ENCODE results near the gene TPI1.
"Not testable (repeated sequence)": the region's sequence is repeated elsewhere in the genome, so short reads cannot be mapped to it uniquely, and the experiment has no call there.

Gene TPI1

GRCh38 chr12:6872073-6873048 lies 5.0 kb downstream of the TPI1 start:
- Histone ChIP-seq H3K36me3 (ENCODE audit: control insufficient read depth, insufficient read depth, low read length) (peaks cover 6% of the 10 kb centered on the region), H4K8ac (ENCODE audit: low read depth, low read length) (no peak overlapping the region), H2BK15ac (replicated peaks; ENCODE audit: low read depth) (no peak overlapping the region), H3K18ac (ENCODE audit: low read length) (peak overlapping the region; percentile 70), H4K5ac (ENCODE audit: low read length) (no peak overlapping the region), H2BK120ac (ENCODE audit: low read depth, low read length) (no peak overlapping the region), H3K9ac (ENCODE audit: low read length) (peak overlapping the region; percentile 98), H2BK5ac (ENCODE audit: low read length) (peak overlapping the region; percentile 69), H3K27me3 (ENCODE audit: insufficient read depth, low read length, poor library complexity) (no peaks in the 10 kb centered on the region), H3K27ac (ENCODE audit: low read depth, low read length) (peak overlapping the region; percentile 66), H3K79me1 (ENCODE audit: low read length) (peaks cover 16% of the 10 kb centered on the region), H2AK5ac (ENCODE audit: low read length) (no peak overlapping the region), H3K4me1 (ENCODE audit: control insufficient read depth, low read depth, low read length) (peaks cover 1% of the 10 kb centered on the region), H3K23ac (ENCODE audit: low read length) (peak overlapping the region; percentile 69), H3K4me3 (ENCODE audit: low read length) (peak overlapping the region; percentile 82), H3K4me2 (ENCODE audit: low read length) (peak overlapping the region; percentile 81), H3K56ac (ENCODE audit: low read length) (peak overlapping the region; percentile 94), H3K4ac (ENCODE audit: low read depth, low read length) (peak overlapping the region; percentile 75), H3K79me2 (ENCODE audit: control insufficient read depth, insufficient read depth, low read length) (peaks cover 19% of the 10 kb centered on the region)
- peak; percentile 86 for DNase-seq
- WGBS (ENCODE audit: extremely low coverage, insufficient coverage, low lambda C conversion rate) = no CpG with 5 or more reads among the region's 40 CpGs

GRCh38 chr12:6873094-6874014 lies 6.0 kb downstream of the TPI1 start, which contains the start of gene SPSB2:
TSS of gene SPSB2 (minus strand) at chr12:6873303. CDS start at chr12:6872901, 402 bp downstream.
- Histone ChIP-seq H4K8ac (ENCODE audit: low read depth, low read length) (no peak within 1 kb of the TSS), H3K79me1 (ENCODE audit: low read length) (peaks cover 13% of the 10 kb centered on the region), H3K9ac (ENCODE audit: low read length) (peak within 1 kb of the TSS; percentile 98), H2BK5ac (ENCODE audit: low read length) (peak within 1 kb of the TSS; percentile 69), H2BK15ac (replicated peaks; ENCODE audit: low read depth) (no peak within 1 kb of the TSS), H3K27me3 (ENCODE audit: insufficient read depth, low read length, poor library complexity) (no peaks in the 10 kb centered on the region), H3K4me3 (ENCODE audit: low read length) (peak within 1 kb of the TSS; percentile 82), H3K27ac (ENCODE audit: low read depth, low read length) (peak within 1 kb of the TSS; percentile 66), H2AK5ac (ENCODE audit: low read length) (no peak within 1 kb of the TSS), H3K18ac (ENCODE audit: low read length) (peak within 1 kb of the TSS; percentile 70), H3K4me2 (ENCODE audit: low read length) (peak within 1 kb of the TSS; percentile 87), H3K23ac (ENCODE audit: low read length) (peak within 1 kb of the TSS; percentile 69), H3K4me1 (ENCODE audit: control insufficient read depth, low read depth, low read length) (peaks cover 1% of the 10 kb centered on the region), H3K4ac (ENCODE audit: low read depth, low read length) (peak within 1 kb of the TSS; percentile 75), H3K36me3 (ENCODE audit: control insufficient read depth, insufficient read depth, low read length) (peaks cover 6% of the 10 kb centered on the region), H3K56ac (ENCODE audit: low read length) (peak within 1 kb of the TSS; percentile 95), H4K5ac (ENCODE audit: low read length) (no peak within 1 kb of the TSS), H2BK120ac (ENCODE audit: low read depth, low read length) (no peak within 1 kb of the TSS), H3K79me2 (ENCODE audit: control insufficient read depth, insufficient read depth, low read length) (peaks cover 10% of the 10 kb centered on the region)
- peak; percentile 99 for DNase-seq
- no CpG with 5 or more reads among the region's 66 CpGs for WGBS (ENCODE audit: extremely low coverage, insufficient coverage, low lambda C conversion rate)

- H3K18ac ChIP-seq (ENCODE audit: low read length) = peak overlapping the region; percentile 24
Measured at GRCh38 chr12:6874015-6874368, 6.7 kb downstream of the TPI1 start.

GRCh38 chr12:6879824-6880223 lies 12.5 kb downstream of the TPI1 start:
- H3K23ac ChIP-seq (ENCODE audit: low read length); H3K4me2 ChIP-seq (ENCODE audit: low read length); H3K56ac ChIP-seq (ENCODE audit: low read length); H4K5ac ChIP-seq (ENCODE audit: low read length); H3K79me2 ChIP-seq (ENCODE audit: control insufficient read depth, insufficient read depth, low read length); H3K18ac ChIP-seq (ENCODE audit: low read length); H2BK5ac ChIP-seq (ENCODE audit: low read length); H3K4me3 ChIP-seq (ENCODE audit: low read length); H3K27me3 ChIP-seq (ENCODE audit: insufficient read depth, low read length, poor library complexity); H2AK5ac ChIP-seq (ENCODE audit: low read length); H3K9ac ChIP-seq (ENCODE audit: low read length); DNase-seq; H3K27ac ChIP-seq (ENCODE audit: low read depth, low read length); H2BK15ac ChIP-seq (replicated peaks; ENCODE audit: low read depth); H2BK120ac ChIP-seq (ENCODE audit: low read depth, low read length); H3K36me3 ChIP-seq (ENCODE audit: control insufficient read depth, insufficient read depth, low read length); H3K4ac ChIP-seq (ENCODE audit: low read depth, low read length); H3K79me1 ChIP-seq (ENCODE audit: low read length); H4K8ac ChIP-seq (ENCODE audit: low read depth, low read length); H3K4me1 ChIP-seq (ENCODE audit: control insufficient read depth, low read depth, low read length): not testable (repeated sequence)
- no CpG with 5 or more reads among the region's 11 CpGs for WGBS (ENCODE audit: extremely low coverage, insufficient coverage, low lambda C conversion rate)

More at GRCh38 chr12:6874015-6874368, 6.7 kb downstream of the TPI1 start:
- H4K8ac ChIP-seq (ENCODE audit: low read depth, low read length); H2BK120ac ChIP-seq (ENCODE audit: low read depth, low read length); H2BK15ac ChIP-seq (replicated peaks; ENCODE audit: low read depth); H2AK5ac ChIP-seq (ENCODE audit: low read length); H3K36me3 ChIP-seq (ENCODE audit: control insufficient read depth, insufficient read depth, low read length); H4K5ac ChIP-seq (ENCODE audit: low read length); H3K79me2 ChIP-seq (ENCODE audit: control insufficient read depth, insufficient read depth, low read length); H3K27me3 ChIP-seq (ENCODE audit: insufficient read depth, low read length, poor library complexity); H2BK5ac ChIP-seq (ENCODE audit: low read length); H3K4ac ChIP-seq (ENCODE audit: low read depth, low read length); DNase-seq; H3K4me1 ChIP-seq (ENCODE audit: control insufficient read depth, low read depth, low read length): not testable (repeated sequence)
- Histone ChIP-seq H3K56ac (ENCODE audit: low read length) (peak overlapping the region; percentile 95), H3K4me3 (ENCODE audit: low read length) (peak overlapping the region; percentile 73), H3K79me1 (ENCODE audit: low read length) (peaks cover 12% of the 10 kb centered on the region), H3K9ac (ENCODE audit: low read length) (peak overlapping the region; percentile 76), H3K27ac (ENCODE audit: low read depth, low read length) (peak overlapping the region; percentile 42), H3K23ac (ENCODE audit: low read length) (peak overlapping the region; percentile 2), H3K4me2 (ENCODE audit: low read length) (peak overlapping the region; percentile 87)
- no CpG with 5 or more reads among the region's 9 CpGs for WGBS (ENCODE audit: extremely low coverage, insufficient coverage, low lambda C conversion rate)

- Histone ChIP-seq H3K9ac (ENCODE audit: low read length) (no peak overlapping the region), H2BK15ac (replicated peaks; ENCODE audit: low read depth) (no peak overlapping the region), H2AK5ac (ENCODE audit: low read length) (no peak overlapping the region), H3K4ac (ENCODE audit: low read depth, low read length) (no peak overlapping the region), H3K79me1 (ENCODE audit: low read length) (no peaks in the 10 kb centered on the region), H3K23ac (ENCODE audit: low read length) (no peak overlapping the region), H4K8ac (ENCODE audit: low read depth, low read length) (no peak overlapping the region), H3K27me3 (ENCODE audit: insufficient read depth, low read length, poor library complexity) (no peaks in the 10 kb centered on the region), H3K79me2 (ENCODE audit: control insufficient read depth, insufficient read depth, low read length) (no peaks in the 10 kb centered on the region), H4K5ac (ENCODE audit: low read length) (no peak overlapping the region), H2BK5ac (ENCODE audit: low read length) (no peak overlapping the region), H3K56ac (ENCODE audit: low read length) (no peak overlapping the region), H3K27ac (ENCODE audit: low read depth, low read length) (no peak overlapping the region), H3K4me1 (ENCODE audit: control insufficient read depth, low read depth, low read length) (no peaks in the 10 kb centered on the region), H3K18ac (ENCODE audit: low read length) (no peak overlapping the region), H3K36me3 (ENCODE audit: control insufficient read depth, insufficient read depth, low read length) (no peaks in the 10 kb centered on the region), H3K4me2 (ENCODE audit: low read length) (no peak overlapping the region), H2BK120ac (ENCODE audit: low read depth, low read length) (no peak overlapping the region), H3K4me3 (ENCODE audit: low read length) (no peak overlapping the region)
- no peak for DNase-seq
- WGBS (ENCODE audit: extremely low coverage, insufficient coverage, low lambda C conversion rate) = no CpG with 5 or more reads among the region's 5 CpGs
Measured at GRCh38 chr12:6883252-6883651, 15.9 kb downstream of the TPI1 start.
